Activated B cell treated with CpG ODN at 0.5 μM for 24 hours (primary cell): ENCODE data around the gene GGT6. TPM values are rescaled to one million over a fixed set of nuclear protein-coding genes. Genes with fewer than 3 reads are reported as not detected.

Experiments used
- ATAC-seq: fragments of 200-7000 bp; cut with Tn5 transposase; one replicate; pipeline ENCODE4 v1.10.0; 2021; ENCODE audit warnings: low read depth, mild to moderate bottlenecking, moderate library complexity
- CTCF ChIA-PET: fragments of 350-600 bp; sonication (Branson Sonifier 250); formaldehyde crosslinking; loops from one replicate; lab custom pipeline; 2021; ENCODE audit warnings: antibody characterized with exemption; lab: Charles Lee
- POLR2A ChIA-PET: fragments of 350-600 bp; sonication (Branson Sonifier 250); formaldehyde crosslinking; loops from one replicate; lab custom pipeline; 2021; ENCODE audit warnings: antibody characterized with exemption; lab: Charles Lee
- DNase-seq: peaks from one replicate; pipeline ENCODE4 v3.0.0; 2022
- H3K27ac Mint-ChIP-seq: one replicate; pipeline ENCODE4 v1.8.0; 2020; ENCODE audit warnings: mixed read lengths
- H3K27me3 Mint-ChIP-seq: one replicate; pipeline ENCODE4 v1.8.0; 2021; ENCODE audit warnings: mixed read lengths
- H3K36me3 Mint-ChIP-seq: one replicate; pipeline ENCODE4 v1.8.0; 2021; ENCODE audit warnings: low read depth, mixed read lengths
- H3K4me1 Mint-ChIP-seq: one replicate; pipeline ENCODE4 v1.8.0; 2021; ENCODE audit warnings: mixed read lengths
- H3K4me3 Mint-ChIP-seq: one replicate; pipeline ENCODE4 v1.8.0; 2020; ENCODE audit warnings: mild to moderate bottlenecking, mixed read lengths
- H3K9me3 Mint-ChIP-seq: one replicate; pipeline ENCODE4 v1.8.0; 2020; ENCODE audit warnings: mixed read lengths
- intact Hi-C: fragments of 100-400 bp; cut with micrococcal nuclease; formaldehyde crosslinking; loops from one replicate; pipeline ENCODE4 v1.15.1; 2024
- total RNA-seq: library from RNA; stranded (reverse); gene quantifications from 2 replicates; pipeline ENCODE4 v1.2.3, GENCODE V29; 2022
- TF ChIP-seq, protein P1 (sequence below): fragments of 200-600 bp; IDR thresholded peaks from one replicate; pipeline ENCODE4 v1.8.0; 2022; ENCODE audit warnings: antibody characterized with exemption, mild to moderate bottlenecking

Gene GGT6, protein sequence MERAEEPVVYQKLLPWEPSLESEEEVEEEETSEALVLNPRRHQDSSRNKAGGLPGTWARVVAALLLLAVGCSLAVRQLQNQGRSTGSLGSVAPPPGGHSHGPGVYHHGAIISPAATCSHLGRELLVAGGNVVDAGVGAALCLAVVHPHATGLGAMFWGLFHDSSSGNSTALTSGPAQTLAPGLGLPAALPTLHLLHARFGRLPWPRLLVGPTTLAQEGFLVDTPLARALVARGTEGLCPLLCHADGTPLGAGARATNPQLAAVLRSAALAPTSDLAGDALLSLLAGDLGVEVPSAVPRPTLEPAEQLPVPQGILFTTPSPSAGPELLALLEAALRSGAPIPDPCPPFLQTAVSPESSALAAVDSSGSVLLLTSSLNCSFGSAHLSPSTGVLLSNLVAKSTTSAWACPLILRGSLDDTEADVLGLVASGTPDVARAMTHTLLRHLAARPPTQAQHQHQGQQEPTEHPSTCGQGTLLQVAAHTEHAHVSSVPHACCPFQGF
- total RNA-seq: not detected in 2 replicates

DNA sequence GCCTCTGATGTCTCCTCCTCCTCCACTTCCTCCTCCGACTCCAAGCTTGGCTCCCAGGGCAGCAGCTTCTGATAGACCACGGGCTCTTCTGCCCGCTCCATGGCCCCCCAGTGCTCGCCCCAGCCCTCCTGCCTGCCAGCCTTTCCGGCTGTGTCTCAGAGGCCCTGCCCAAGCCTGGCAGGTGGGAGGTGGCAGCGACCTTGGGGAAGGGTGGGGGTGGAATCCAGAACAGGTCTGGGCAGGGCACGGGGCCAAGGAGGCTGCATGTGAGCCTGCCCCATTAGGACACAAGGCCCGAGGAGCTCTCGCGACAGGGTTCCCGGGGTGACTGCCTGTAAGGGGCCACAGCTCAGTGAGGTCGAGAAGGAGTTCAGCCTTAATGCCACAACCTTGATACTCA is at the start of gene GGT6:
GGT6 (minus strand) TSS at position 157 of the 400 bp plus-strand sequence; CDS start at position 101, 56 bp downstream.
- H3K27me3 Mint-ChIP-seq: no peaks in the 10 kb centered on the region
- H3K27ac Mint-ChIP-seq: no peak within 1 kb of the TSS
- POLR2A ChIA-PET: no interaction called here
- intact Hi-C loops: no loop called here
- TF ChIP-seq, protein P1, sequence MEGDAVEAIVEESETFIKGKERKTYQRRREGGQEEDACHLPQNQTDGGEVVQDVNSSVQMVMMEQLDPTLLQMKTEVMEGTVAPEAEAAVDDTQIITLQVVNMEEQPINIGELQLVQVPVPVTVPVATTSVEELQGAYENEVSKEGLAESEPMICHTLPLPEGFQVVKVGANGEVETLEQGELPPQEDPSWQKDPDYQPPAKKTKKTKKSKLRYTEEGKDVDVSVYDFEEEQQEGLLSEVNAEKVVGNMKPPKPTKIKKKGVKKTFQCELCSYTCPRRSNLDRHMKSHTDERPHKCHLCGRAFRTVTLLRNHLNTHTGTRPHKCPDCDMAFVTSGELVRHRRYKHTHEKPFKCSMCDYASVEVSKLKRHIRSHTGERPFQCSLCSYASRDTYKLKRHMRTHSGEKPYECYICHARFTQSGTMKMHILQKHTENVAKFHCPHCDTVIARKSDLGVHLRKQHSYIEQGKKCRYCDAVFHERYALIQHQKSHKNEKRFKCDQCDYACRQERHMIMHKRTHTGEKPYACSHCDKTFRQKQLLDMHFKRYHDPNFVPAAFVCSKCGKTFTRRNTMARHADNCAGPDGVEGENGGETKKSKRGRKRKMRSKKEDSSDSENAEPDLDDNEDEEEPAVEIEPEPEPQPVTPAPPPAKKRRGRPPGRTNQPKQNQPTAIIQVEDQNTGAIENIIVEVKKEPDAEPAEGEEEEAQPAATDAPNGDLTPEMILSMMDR: no peak
- DNase-seq: no peak
- H3K36me3 Mint-ChIP-seq: peaks cover 2% of the 10 kb centered on the region
- no peaks in the 10 kb centered on the region for H3K9me3 Mint-ChIP-seq
- no peak within 1 kb of the TSS for H3K4me3 Mint-ChIP-seq
- no peak for ATAC-seq
- H3K4me1 Mint-ChIP-seq: peaks cover 26% of the 10 kb centered on the region
- CTCF ChIA-PET: no interaction called here

DNA sequence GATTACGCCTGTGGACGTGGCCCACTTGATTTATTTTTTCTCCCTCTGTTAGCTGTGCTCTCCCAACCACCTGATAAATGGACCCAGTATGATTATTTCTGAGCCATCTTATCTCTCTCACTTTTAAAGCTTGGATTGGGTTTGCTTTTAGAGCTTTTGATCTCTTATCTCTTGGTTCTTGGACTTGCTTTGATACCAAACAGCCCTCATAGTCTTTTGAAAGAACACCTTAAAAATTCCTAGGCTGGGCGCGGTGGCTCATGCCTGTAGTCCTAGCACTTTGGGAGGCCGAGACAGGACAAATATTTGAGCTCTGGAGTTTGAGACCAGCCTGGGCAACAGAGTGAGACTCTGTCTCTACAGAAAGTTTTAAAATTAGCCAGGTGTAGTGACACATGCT is 49.8 kb upstream of the GGT6 start:
- H3K36me3 Mint-ChIP-seq: no peaks in the 10 kb centered on the region
- H3K27ac Mint-ChIP-seq: no peak overlapping the region
- intact Hi-C loops: no loop called here
- ATAC-seq (no peak), DNase-seq (no peak)
- no peaks in the 10 kb centered on the region for H3K9me3 Mint-ChIP-seq
- ChIA-PET POLR2A (no interaction called here), CTCF (no interaction called here)
- H3K4me1 Mint-ChIP-seq: no peaks in the 10 kb centered on the region
- H3K4me3 Mint-ChIP-seq: no peak overlapping the region
- TF ChIP-seq, protein P1: no peak
- peaks cover 29% of the 10 kb centered on the region for H3K27me3 Mint-ChIP-seq

DNA sequence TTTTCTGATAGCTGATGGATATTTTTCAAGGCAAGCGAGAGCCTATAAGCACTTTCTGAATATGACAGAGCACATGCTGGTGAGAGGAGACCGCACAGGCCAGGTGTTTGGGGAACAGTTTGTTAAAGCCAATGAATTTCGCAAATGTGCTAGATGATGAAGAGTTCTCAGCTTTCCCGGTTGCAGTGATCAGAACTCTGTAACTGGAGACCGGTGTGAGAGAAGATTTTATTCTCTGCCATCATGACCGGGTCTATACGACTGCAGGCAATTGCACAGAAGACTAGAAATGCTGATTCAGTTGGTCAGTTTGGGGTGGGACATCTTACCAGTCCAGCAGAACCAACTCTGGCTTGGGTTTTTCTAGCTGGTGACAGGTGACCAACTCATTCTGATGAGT is 49.4 kb upstream of the GGT6 start:
- Mint-ChIP-seq H3K4me1 (no peaks in the 10 kb centered on the region), H3K27ac (no peak overlapping the region), H3K27me3 (peaks cover 29% of the 10 kb centered on the region), H3K4me3 (no peak overlapping the region), H3K36me3 (no peaks in the 10 kb centered on the region), H3K9me3 (no peaks in the 10 kb centered on the region)
- ChIA-PET CTCF (no interaction called here), POLR2A (no interaction called here)
- intact Hi-C loops: no loop called here
- ATAC-seq (no peak), DNase-seq (no peak)
- TF ChIP-seq, protein P1: no peak

DNA sequence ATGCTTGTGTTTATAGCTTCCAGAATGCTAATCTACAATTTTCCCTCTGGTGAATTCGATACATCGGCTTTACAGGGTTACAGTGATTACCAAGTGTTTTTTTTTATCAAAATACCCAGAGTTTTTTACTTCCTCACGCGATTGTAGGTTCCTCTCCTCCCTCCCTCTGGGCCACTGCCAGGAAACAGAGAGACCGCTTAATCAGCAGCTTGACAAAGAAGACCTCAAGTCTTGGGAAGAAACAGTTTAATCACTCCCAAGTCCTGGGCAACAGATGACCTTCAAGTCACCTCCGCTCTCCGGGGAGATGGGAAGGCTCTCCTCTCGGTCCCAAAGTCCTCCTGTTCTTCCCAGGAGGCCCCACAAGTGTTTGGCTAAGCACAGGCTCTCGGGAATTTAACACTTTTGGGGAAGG is 47.4 kb upstream of the GGT6 start:
- H3K4me1 Mint-ChIP-seq: no peaks in the 10 kb centered on the region
- ChIA-PET CTCF (no interaction called here), POLR2A (no interaction called here)
- intact Hi-C loops: no loop called here
- no peaks in the 10 kb centered on the region for H3K36me3 Mint-ChIP-seq
- H3K9me3 Mint-ChIP-seq: no peaks in the 10 kb centered on the region
- no peak overlapping the region for H3K27ac Mint-ChIP-seq
- H3K4me3 Mint-ChIP-seq: no peak overlapping the region
- TF ChIP-seq, protein P1: no peak
- peaks cover 35% of the 10 kb centered on the region for H3K27me3 Mint-ChIP-seq
- no peak for ATAC-seq
- DNase-seq: no peak

DNA sequence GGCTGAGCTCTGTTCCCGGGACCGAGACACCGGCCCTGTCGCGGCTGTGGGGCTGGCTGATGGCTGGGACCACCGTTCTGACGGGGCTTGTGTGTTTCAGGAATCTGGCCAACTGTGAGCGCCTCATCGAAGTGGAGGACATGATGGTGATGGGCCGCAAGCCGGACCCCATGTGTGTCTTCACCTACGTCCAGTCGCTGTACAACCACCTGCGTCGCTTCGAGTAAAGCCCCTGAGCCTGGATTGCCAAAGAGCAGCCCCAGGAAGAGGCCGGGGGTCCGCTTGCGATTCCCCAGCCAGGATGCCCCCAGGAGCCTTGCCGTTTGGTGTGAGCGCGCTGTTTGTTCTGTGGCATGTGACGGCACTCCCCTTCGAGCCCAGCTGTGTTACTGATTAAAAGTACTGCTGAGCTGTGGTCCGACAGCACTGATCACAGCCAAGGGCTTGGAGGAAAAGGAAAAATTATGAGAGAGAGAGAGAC is 46.9 kb upstream of the GGT6 start:
- no peak overlapping the region for H3K27ac Mint-ChIP-seq
- TF ChIP-seq, protein P1: no peak
- no peak overlapping the region for H3K4me3 Mint-ChIP-seq
- ChIA-PET POLR2A (no interaction called here), CTCF (no interaction called here)
- H3K4me1 Mint-ChIP-seq: no peaks in the 10 kb centered on the region
- intact Hi-C loops: no loop called here
- no peaks in the 10 kb centered on the region for H3K36me3 Mint-ChIP-seq
- H3K27me3 Mint-ChIP-seq: peaks cover 31% of the 10 kb centered on the region
- DNase-seq (no peak), ATAC-seq (no peak)
- no peaks in the 10 kb centered on the region for H3K9me3 Mint-ChIP-seq
